OCI-LY7 (cell line): ENCODE results near the gene IGF2BP1. TPM values are rescaled to one million over a fixed set of nuclear protein-coding genes. Genes with fewer than 3 reads are reported as not detected.

Experiments used
- BruUV-seq: library from RNA; stranded (reverse); fragments of 400-500 nt; replicated peaks from 2 replicates; lab custom pipeline; 2021; lab: Mats Ljungman, UMichigan
- CTCF ChIA-PET: fragments of 300-600 bp; sonication (Branson Sonifier 250); formaldehyde crosslinking; loops from one replicate; lab custom pipeline; 2022; ENCODE audit warnings: antibody characterized with exemption; ENCODE audit not compliant: unreplicated experiment; lab: Charles Lee
- POLR2A ChIA-PET: fragments of 300-600 bp; sonication (Branson Sonifier 250); formaldehyde crosslinking; loops from one replicate; lab custom pipeline; 2022; ENCODE audit warnings: antibody characterized with exemption; lab: Charles Lee
- DNase-seq: peaks from one replicate; pipeline ENCODE4 v3.0.0-alpha.2; 2015; ENCODE audit warnings: low spot score
- H2AFZ ChIP-seq: fragments of 200-600 bp; sonication (generic), shearing (Covaris generic); 2 replicates; pipeline ENCODE4 v1.6.1; 2014; ENCODE audit warnings: mild to moderate bottlenecking, antibody characterized with exemption, low read length, moderate library complexity
- H3K27ac ChIP-seq: fragments of 200-600 bp; sonication (generic); 2 replicates; pipeline ENCODE4 v1.5.1; 2014; ENCODE audit warnings: mixed run types, low read depth, mild to moderate bottlenecking, moderate library complexity, low read length, inconsistent platforms; ENCODE audit not compliant: poor library complexity, severe bottlenecking
- H3K36me3 ChIP-seq: fragments of 200-600 bp; sonication (generic); 2 replicates; pipeline ENCODE4 v1.6.1; 2014; ENCODE audit warnings: mild to moderate bottlenecking, antibody characterized with exemption, low read length, moderate library complexity, mixed read lengths; ENCODE audit not compliant: insufficient read depth
- H3K4me1 ChIP-seq: fragments of 200-600 bp; sonication (generic); 2 replicates; pipeline ENCODE4 v1.5.1; 2014; ENCODE audit warnings: mild to moderate bottlenecking, low read length; ENCODE audit not compliant: insufficient read depth, poor library complexity, severe bottlenecking
- H3K4me2 ChIP-seq: fragments of 200-600 bp; sonication (generic); 2 replicates; pipeline ENCODE4 v1.6.1; 2014; ENCODE audit warnings: mild to moderate bottlenecking, low read length
- H3K4me3 ChIP-seq: fragments of 200-600 bp; sonication (generic); 2 replicates; pipeline ENCODE4 v1.5.1; 2014; ENCODE audit warnings: mild to moderate bottlenecking, low read depth, low read length; ENCODE audit not compliant: poor library complexity, severe bottlenecking
- H3K79me2 ChIP-seq: fragments of 200-600 bp; sonication (generic); 2 replicates; pipeline ENCODE4 v1.6.1; 2016; ENCODE audit warnings: low read depth, mild to moderate bottlenecking, low read length, moderate library complexity, mixed read lengths; ENCODE audit not compliant: insufficient read depth
- H3K9me2 ChIP-seq: fragments of 200-600 bp; sonication (generic); 2 replicates; pipeline ENCODE4 v1.6.1; 2016; ENCODE audit warnings: mild to moderate bottlenecking, low read length, mixed read lengths; ENCODE audit not compliant: insufficient read depth
- H3K9me3 ChIP-seq: fragments of 200-600 bp; sonication (generic); 2 replicates; pipeline ENCODE4 v1.6.1; 2014; ENCODE audit warnings: mild to moderate bottlenecking, mixed run types, low read length, mixed read lengths
- H4K20me1 ChIP-seq: fragments of 200-600 bp; sonication (generic); 2 replicates; pipeline ENCODE4 v1.6.1; 2014; ENCODE audit warnings: mild to moderate bottlenecking, antibody characterized with exemption, low read length, moderate library complexity, mixed read lengths; ENCODE audit not compliant: insufficient read depth
- CTCF ChIP-seq: fragments of 200-600 bp; sonication (generic); conservative IDR thresholded peaks from 2 replicates; pipeline ENCODE4 v1.5.1; 2014; ENCODE audit warnings: mild to moderate bottlenecking, antibody characterized with exemption, low read length, moderate library complexity, mixed read lengths
- EZH2phosphoT487 ChIP-seq: fragments of 200-600 bp; sonication (generic); IDR thresholded peaks from 2 replicates; pipeline ENCODE4 v1.6.1; 2018; ENCODE audit warnings: low read depth, borderline replicate concordance, mild to moderate bottlenecking, mixed run types, antibody characterized with exemption, low read length, moderate library complexity, mixed read lengths
- intact Hi-C: fragments of 100-400 bp; cut with micrococcal nuclease; formaldehyde crosslinking; loops from one replicate; pipeline ENCODE4 v1.10.0; 2022; ENCODE audit not compliant: unreplicated experiment
- total RNA-seq, 2 experiments: library from RNA; depleted of rRNA in 1 of 2; stranded (reverse); fragments of >200 nt in 1 of 2; shearing (Covaris generic) in 1 of 2; gene quantifications; 2 replicates each; pipeline ENCODE4 v1.2.3, GENCODE V29; 2014 to 2022

Gene IGF2BP1
- total RNA-seq, 2 experiments from 2014 or later, result 18.9 to 46.4 TPM

DNA sequence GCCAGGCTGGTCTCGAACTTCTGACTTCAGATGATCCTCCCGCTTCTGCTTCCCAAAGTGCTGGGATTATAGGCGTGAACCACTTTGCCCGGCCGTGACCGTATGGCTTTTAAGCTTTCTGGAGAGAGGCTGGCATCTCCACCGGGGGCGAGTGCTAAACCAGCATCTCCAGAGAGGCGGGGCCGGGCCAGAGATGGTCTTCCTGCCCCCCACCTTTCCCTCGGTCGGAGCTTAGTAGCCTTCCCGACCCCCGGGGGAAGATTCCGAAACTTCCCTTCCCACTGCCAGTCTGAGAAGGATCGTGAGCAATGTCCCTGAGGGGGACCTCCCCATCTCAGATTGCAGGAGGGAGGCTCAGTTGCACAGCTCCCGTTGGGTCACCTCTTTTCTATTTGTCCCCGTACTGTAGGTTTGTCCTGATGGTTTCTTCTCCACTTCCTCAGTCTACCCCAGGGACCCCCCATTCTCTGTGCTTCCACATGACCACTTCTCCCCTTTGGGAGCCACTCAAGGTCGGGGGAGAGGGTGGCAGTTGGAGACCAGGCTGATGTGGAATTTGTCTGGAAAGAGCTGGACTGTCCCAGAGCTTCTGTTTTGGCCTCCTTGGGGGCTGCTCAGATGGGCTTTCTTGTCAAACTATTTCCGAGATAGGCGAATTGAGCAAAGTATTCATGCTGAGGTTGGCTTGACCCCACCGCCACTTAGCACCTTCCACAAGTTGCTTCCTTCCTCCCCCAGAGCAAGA lies 18.2 kb downstream of the IGF2BP1 start:
- POLR2A ChIA-PET, result no interaction called here
- TF ChIP-seq CTCF (no peak), EZH2phosphoT487 (no peak)
- H2AFZ ChIP-seq, result no peak overlapping the region
- peaks cover 11% of the 10 kb centered on the region; the same call in 1 of the 2 replicates for H4K20me1 ChIP-seq
- H3K9me2 ChIP-seq, result no peaks in the 10 kb centered on the region
- peaks cover 50% of the 10 kb centered on the region for H3K79me2 ChIP-seq
- H3K4me3 ChIP-seq, result no peak overlapping the region
- H3K9me3 ChIP-seq, result no peaks in the 10 kb centered on the region
- intact Hi-C loops, result no loop called here
- H3K4me1 ChIP-seq, result no peaks in the 10 kb centered on the region
- CTCF ChIA-PET, result no interaction called here
- peaks cover 28% of the 10 kb centered on the region for H3K36me3 ChIP-seq
- no peak overlapping the region for H3K27ac ChIP-seq
- no peak overlapping the region for H3K4me2 ChIP-seq
- BruUV-seq, result no TSS peak
- no peak for DNase-seq

DNA sequence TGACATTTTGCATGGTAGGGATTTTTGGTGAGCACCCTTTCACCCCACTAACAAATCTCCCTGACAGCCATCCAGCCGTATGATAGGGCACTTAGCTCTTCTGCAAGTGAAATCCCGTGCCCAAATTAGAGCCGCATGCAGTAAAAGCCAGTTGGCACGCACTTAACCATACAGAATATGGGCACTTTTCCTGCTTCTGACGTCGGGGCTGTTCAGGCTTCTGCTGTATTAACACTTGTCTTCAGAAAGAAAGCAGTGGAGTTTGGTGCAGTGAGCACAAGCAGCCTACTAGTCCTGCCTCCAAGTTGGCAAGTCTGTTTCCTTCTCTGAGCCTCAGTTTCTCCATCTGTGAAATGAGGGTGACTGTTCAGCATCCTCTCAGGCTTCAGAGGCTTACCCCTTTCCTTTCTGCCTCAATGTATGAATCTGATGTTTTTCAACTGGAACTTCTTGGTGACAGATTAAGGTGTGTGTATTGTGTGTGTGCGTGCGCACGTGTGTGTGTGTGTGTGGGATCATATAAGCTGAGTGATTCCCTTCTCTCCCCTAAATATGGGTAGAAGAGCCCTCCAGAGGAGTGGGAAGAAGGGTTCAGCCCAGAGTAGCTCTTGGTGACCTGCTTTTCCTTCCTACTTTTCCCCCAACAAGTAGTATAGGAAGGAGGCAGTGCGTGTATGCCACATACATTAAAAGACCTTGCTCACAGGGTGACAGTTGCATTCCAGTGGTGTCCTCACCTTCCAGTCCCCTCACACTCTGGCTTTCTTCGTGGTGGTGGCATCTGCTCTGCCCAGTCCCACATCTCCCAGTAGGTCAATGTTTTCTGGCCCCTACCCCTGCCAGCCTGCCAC lies 19.0 kb downstream of the IGF2BP1 start:
- H3K9me2 ChIP-seq, result no peaks in the 10 kb centered on the region
- ChIA-PET CTCF (no interaction called here), POLR2A (no interaction called here)
- H3K4me2 ChIP-seq, result no peak overlapping the region
- H3K27ac ChIP-seq, result no peak overlapping the region
- H3K9me3 ChIP-seq, result no peaks in the 10 kb centered on the region
- TF ChIP-seq EZH2phosphoT487 (no peak), CTCF (no peak)
- BruUV-seq, result no TSS peak
- no peak overlapping the region for H2AFZ ChIP-seq
- peaks cover 13% of the 10 kb centered on the region; the same call in 1 of the 2 replicates for H4K20me1 ChIP-seq
- no peak for DNase-seq
- H3K36me3 ChIP-seq, result peaks cover 31% of the 10 kb centered on the region
- H3K79me2 ChIP-seq, result peaks cover 50% of the 10 kb centered on the region
- intact Hi-C loops, result no loop called here
- no peak overlapping the region for H3K4me3 ChIP-seq
- H3K4me1 ChIP-seq, result no peaks in the 10 kb centered on the region
